Mesothelial cell of epicardium (in vitro differentiated cells): ENCODE measurements around the gene SDCCAG8. TPM values are rescaled to one million over a fixed set of nuclear protein-coding genes. Genes with fewer than 3 reads are reported as not detected.

Experiments
- DNase-seq, 2 experiments: peaks; one replicate each; pipeline ENCODE4 v3.0.0; 2021; ENCODE audit warnings: low spot score in 2 of 2; ENCODE audit not compliant: unreplicated experiment in 2 of 2
- H3K27ac Mint-ChIP-seq: 2 replicates; pipeline ENCODE4 v1.8.0; 2021; ENCODE audit warnings: mixed read lengths
- H3K27me3 Mint-ChIP-seq: 2 replicates; pipeline ENCODE4 v1.8.0; 2021; ENCODE audit warnings: low read depth, mixed read lengths
- H3K36me3 Mint-ChIP-seq: 2 replicates; pipeline ENCODE4 v1.8.0; 2021; ENCODE audit warnings: mixed read lengths
- H3K4me1 Mint-ChIP-seq: 2 replicates; pipeline ENCODE4 v1.8.0; 2021; ENCODE audit warnings: mixed read lengths
- H3K4me3 Mint-ChIP-seq: 2 replicates; pipeline ENCODE4 v1.8.0; 2021; ENCODE audit warnings: mild to moderate bottlenecking, moderate library complexity, mixed read lengths
- H3K9me3 Mint-ChIP-seq: 2 replicates; pipeline ENCODE4 v1.8.0; 2021; ENCODE audit warnings: mixed read lengths
- total RNA-seq: library from RNA; stranded (reverse); gene quantifications from 3 replicates; pipeline ENCODE4 v1.2.1, GENCODE V29; 2021
- TF ChIP-seq, protein P1 (sequence below): fragments of 200-600 bp; sonication (generic); IDR thresholded peaks from one replicate; pipeline ENCODE4 v1.5.0; 2021; ENCODE audit warnings: antibody characterized with exemption; ENCODE audit not compliant: unreplicated experiment

Gene SDCCAG8
- total RNA-seq, 1 donor from 2014 or later: 37.3 TPM

DNA sequence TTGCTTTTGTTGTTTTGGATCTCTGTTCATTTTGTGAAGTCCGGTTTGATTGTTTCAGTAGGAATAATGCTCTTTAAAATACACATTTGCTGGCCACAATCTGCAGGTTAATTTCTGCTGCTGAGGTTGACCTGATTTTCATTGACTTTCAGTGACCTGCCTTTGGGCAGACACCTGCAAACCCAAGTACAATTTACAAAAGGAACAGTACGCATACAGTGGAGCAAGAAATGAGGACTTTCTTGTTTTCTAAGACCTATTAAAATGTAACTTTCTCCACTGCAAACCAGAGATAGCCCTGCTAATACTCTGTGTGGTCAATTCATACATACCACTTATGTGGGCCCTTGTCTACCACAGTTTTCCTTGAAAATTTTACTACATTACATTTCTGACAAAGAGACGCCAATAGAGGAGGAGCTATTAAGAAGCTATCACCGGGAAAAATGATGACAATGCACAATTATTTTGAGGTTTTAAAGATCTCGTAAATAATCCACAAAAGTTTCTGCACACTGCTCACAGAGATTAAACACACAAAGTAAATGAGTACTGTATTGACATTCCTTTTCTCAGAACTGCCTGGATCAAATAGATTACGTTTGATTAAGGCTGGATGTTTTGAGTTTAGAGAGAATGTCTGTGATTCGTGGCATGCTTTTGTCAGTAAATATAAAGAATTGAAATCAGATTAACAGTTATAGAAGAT, 141.9 kb downstream of the SDCCAG8 start:
- peaks cover 2% of the 10 kb centered on the region for H3K36me3 Mint-ChIP-seq
- H3K9me3 Mint-ChIP-seq: no peaks in the 10 kb centered on the region
- no peaks in the 10 kb centered on the region for H3K27me3 Mint-ChIP-seq
- H3K4me1 Mint-ChIP-seq: peaks cover 13% of the 10 kb centered on the region
- no peak overlapping the region for H3K27ac Mint-ChIP-seq
- H3K4me3 Mint-ChIP-seq: no peak overlapping the region
- TF ChIP-seq, protein P1, sequence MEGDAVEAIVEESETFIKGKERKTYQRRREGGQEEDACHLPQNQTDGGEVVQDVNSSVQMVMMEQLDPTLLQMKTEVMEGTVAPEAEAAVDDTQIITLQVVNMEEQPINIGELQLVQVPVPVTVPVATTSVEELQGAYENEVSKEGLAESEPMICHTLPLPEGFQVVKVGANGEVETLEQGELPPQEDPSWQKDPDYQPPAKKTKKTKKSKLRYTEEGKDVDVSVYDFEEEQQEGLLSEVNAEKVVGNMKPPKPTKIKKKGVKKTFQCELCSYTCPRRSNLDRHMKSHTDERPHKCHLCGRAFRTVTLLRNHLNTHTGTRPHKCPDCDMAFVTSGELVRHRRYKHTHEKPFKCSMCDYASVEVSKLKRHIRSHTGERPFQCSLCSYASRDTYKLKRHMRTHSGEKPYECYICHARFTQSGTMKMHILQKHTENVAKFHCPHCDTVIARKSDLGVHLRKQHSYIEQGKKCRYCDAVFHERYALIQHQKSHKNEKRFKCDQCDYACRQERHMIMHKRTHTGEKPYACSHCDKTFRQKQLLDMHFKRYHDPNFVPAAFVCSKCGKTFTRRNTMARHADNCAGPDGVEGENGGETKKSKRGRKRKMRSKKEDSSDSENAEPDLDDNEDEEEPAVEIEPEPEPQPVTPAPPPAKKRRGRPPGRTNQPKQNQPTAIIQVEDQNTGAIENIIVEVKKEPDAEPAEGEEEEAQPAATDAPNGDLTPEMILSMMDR: no peak
- no peak for DNase-seq

DNA sequence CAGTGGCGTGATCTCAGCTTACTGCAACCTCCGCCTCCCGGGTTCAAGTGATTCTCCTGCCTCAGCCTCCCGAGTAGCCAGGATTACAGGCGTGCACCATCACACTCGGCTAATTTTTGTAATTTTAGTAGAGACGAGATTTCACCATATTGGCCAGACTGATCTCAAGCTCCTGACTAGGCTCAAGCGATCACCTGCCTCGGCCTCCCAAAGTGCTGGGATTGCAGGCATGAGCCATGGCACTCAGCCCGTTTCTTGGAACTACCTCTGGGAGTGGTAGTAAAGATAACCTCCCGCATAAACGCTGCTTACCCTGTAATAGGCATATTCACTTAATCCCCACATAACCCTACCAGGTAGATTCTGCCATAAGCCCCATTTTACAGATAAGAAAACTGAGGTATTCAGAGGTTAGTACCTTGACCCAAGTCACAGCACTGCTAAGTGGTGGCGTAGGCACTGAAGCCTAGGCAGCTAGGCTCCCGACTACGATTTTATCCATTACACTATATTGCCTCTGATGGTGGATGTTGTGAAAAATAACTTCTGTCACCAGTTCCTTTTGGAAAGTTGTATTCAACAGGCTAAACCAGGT, 143.8 kb downstream of the SDCCAG8 start:
- no peaks in the 10 kb centered on the region for H3K9me3 Mint-ChIP-seq
- H3K36me3 Mint-ChIP-seq: peaks cover 2% of the 10 kb centered on the region
- no peak overlapping the region for H3K27ac Mint-ChIP-seq
- TF ChIP-seq, protein P1: no peak
- H3K4me1 Mint-ChIP-seq: peaks cover 5% of the 10 kb centered on the region
- H3K27me3 Mint-ChIP-seq: no peaks in the 10 kb centered on the region
- H3K4me3 Mint-ChIP-seq: no peak overlapping the region
- no peak for DNase-seq

DNA sequence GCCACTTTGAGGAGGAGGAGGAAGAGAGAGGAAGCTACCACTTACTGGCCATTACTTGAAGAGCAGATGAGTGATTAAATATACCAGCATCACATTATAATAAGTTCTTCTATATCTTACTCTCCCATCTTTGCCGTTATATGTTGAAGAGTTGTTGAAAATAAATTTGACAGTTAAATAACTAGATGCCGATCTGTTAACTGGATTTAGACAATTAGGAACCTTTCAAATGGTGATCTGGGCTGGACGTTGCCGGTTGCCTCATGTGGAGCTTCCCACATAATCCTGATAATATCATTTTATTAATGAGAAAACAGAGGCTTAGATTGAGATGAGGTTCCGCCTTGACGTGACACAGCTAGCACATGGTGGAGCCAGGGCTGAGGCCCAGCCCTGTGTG, 147.0 kb downstream of the SDCCAG8 start:
- H3K4me1 Mint-ChIP-seq: no peaks in the 10 kb centered on the region
- TF ChIP-seq, protein P1: no peak
- no peaks in the 10 kb centered on the region for H3K9me3 Mint-ChIP-seq
- no peak for DNase-seq
- peaks cover 9% of the 10 kb centered on the region for H3K36me3 Mint-ChIP-seq
- H3K4me3 Mint-ChIP-seq: no peak overlapping the region
- H3K27me3 Mint-ChIP-seq: no peaks in the 10 kb centered on the region
- no peak overlapping the region for H3K27ac Mint-ChIP-seq

DNA sequence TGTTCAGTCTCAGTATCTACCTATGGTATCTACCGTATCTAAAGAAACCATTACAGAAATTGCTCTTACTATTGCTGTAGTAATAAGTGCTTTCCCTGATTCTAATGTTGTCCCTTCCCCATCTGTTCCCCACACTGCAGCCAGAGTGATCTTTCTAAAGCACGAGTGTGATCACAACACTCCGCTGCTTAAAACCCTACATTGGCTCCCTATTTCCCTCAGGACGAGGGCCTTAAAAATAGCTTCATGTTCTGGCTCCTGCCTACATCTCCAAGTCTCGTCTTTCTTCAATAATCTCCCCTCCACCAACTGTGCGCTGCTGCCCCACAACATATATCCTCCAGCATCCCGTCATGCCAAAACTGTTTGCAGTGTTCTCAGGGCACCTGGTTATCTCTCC, 150.6 kb downstream of the SDCCAG8 start:
- TF ChIP-seq, protein P1: no peak

DNA sequence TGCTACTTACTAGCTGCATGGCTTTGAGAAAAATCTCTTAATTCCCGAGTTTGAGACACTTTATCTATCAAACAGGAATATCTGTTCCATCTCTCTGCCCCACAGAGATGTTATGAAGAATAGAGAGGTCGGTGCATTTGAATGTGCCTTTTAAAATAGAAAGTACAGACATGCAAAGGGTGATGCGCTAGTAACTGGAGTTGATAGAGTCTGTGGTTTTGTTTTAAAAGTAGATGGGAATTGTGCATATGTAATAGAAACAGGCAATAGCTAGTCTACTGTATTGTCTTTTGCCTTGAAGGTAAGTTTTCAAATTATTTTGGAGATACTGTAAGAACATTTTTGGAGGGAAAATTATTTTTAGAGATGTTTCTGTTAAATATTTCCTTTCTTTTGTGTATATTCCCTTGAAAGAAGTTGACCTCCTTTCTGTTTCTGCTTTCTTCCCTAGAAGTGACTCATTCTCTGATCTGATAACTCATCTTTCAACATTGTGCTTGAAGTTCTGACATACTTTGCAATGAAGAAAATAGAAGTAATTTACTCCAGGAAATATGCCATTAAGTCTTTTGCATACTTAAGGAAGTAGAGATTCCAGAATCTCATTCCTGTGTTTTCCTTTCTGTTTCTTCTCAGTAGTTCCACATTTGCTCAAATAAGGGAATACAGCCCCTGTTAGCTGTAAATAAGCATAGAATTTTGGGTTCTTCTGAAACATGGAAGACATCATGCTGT, 151.6 kb downstream of the SDCCAG8 start:
- H3K4me1 Mint-ChIP-seq: no peaks in the 10 kb centered on the region
- H3K36me3 Mint-ChIP-seq: peaks cover 6% of the 10 kb centered on the region
- H3K27ac Mint-ChIP-seq: no peak overlapping the region
- TF ChIP-seq, protein P1: no peak
- H3K27me3 Mint-ChIP-seq: no peaks in the 10 kb centered on the region
- no peak for DNase-seq
- H3K4me3 Mint-ChIP-seq: no peak overlapping the region
- no peaks in the 10 kb centered on the region for H3K9me3 Mint-ChIP-seq

More for the DNA sequence above, 150.6 kb downstream of the SDCCAG8 start:
- Mint-ChIP-seq H3K27me3 (no peaks in the 10 kb centered on the region), H3K4me1 (no peaks in the 10 kb centered on the region), H3K4me3 (no peak overlapping the region), H3K36me3 (peaks cover 6% of the 10 kb centered on the region), H3K9me3 (no peaks in the 10 kb centered on the region), H3K27ac (no peak overlapping the region)
- DNase-seq: no peak
